Right ventricle myocardium inferior (tissue), 1 donor: ENCODE measurements around the gene CDH23. TPM values are rescaled to one million over a fixed set of nuclear protein-coding genes. Genes with fewer than 3 reads are reported as not detected.
A peak's percentile ranks its signal among the peaks of the same experiment; 100 is the strongest.

Experiments
- ATAC-seq: fragments of 200-7000 bp; cut with Tn5 transposase; one replicate; pipeline ENCODE4 v1.9.1; 2020; ENCODE audit warnings: mild to moderate bottlenecking, moderate library complexity
- DNase-seq: peaks from one replicate; pipeline ENCODE4 v3.0.0; 2021; ENCODE audit errors: missing footprints
- intact Hi-C: fragments of 100-400 bp; cut with DNase I; formaldehyde crosslinking; loops from one replicate; pipeline ENCODE4 v1.11.0; 2022
- total RNA-seq: library from RNA; stranded (reverse); fragmentation: NEBNext Ultra II Directional; extraction: Animal tissue kit (Norgen Biotek cat#: 25700); gene quantifications from one replicate; pipeline ENCODE4 v1.2.1, GENCODE V29; 2021
- donor health status: DM: no; HTN: yes; CAD: no; lungs with severe emphysema.

CDH23 gene
- total RNA-seq, 1 donor from 2014 or later: 4.8 TPM

DNA sequence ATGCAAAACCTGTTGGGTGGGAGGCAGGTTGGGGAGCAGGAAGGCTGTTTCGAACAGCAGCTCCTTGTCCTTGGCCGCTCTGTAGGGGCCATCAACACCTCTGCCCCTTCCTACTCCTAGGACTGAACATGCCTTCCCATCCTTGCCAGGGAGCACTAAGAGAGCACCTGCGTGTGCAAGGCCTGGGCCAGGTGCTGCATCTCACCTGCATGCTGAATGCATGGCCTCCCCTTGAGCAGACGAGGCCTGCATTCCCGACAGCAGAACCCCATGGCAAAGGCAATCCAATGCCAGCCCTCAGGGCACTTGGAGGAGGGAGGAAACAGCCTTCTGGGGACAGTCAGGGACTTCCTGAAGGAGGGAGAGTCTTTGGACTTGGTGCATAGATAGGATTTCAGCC lies 365.6 kb downstream of the CDH23 start:
- intact Hi-C loops: no loop called here
- DNase-seq (peak; percentile 18), ATAC-seq (no peak)

DNA sequence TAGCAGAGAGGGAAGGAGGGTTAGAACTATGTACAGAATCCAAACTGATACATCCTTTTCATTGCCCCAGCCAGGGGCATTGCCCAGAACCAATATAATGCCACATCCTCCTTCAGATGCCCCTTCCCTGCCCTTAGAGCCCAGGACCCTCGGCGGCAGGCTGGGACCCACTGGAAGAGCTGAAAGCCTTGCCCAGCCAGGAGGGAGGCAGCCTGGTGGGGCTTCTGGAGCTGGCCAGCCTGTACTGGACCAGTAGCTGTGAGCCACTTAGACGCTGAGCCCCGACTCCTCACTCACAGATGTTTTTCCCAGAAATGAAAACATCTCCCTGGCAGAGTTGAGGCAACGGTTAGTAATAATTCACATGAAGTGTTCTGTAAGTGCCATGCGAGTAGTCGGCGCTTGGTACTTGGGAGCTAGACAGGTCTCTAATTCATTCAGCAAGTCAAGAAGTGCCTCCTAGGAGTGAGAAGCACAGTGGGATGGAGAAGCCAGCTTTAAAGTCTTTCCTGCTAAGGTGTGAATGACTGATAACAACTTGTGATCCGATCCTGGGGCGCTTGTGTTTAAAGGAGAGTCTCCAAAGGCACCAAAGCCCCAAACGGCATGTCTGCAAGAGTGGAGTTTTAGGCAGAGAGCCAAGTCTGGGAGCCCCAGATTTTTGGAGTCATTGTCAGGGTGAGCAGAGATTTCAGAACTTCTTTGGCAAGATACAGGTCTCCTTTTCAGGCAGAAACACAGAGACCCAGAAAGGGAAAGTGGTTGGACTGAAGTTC lies 366.8 kb downstream of the CDH23 start:
- intact Hi-C loops: no loop called here
- no peak for ATAC-seq
- DNase-seq: peak; percentile 6

DNA sequence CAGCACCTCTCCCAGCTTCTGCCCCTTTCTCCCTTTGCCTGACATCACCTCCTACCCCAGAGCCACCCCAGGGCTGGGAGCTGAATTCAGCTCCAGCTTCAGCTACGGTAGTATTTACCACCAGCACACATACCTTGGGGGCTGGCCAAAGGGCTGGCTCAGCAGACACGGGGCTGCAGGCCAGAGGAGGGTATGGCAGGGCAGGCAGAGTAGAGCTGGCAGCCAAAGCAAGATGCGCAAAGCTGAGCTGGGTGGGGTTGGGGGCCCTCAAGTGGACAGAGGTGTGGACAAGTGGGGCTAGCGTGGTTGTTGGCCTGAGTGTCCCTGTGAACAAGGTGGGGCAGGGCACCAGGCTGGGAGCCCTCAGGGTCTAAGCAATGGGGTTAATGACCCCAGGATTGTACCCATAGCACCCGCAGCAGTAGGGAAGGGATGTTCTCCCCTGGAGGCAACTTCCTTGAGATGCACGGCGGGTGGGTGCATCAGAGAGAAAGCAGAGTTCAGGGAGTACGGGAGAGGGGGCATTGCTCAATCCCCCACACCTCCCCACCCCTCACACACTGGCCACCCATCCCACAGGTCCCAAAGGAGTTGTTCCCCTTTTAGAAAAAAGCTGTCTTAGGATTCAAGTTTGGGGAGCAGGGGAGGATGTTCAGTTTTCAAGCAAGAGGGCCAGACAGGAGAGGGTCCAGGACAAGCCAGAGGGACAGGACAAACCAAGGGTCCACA lies 368.6 kb downstream of the CDH23 start:
- intact Hi-C loops: no loop called here
- ATAC-seq: peak; percentile 44
- no peak for DNase-seq

GRCh38 chr10:71765906-71766716 lies 369.4 kb downstream of the CDH23 start:
- ATAC-seq (no peak), DNase-seq (no peak)
- intact Hi-C loops: no loop called here

- ATAC-seq: peak; percentile 47
- DNase-seq: peak; percentile 89
- intact Hi-C loops: no loop called here
Measured at GRCh38 chr10:71766717-71767419, 370.1 kb downstream of the CDH23 start.

DNA sequence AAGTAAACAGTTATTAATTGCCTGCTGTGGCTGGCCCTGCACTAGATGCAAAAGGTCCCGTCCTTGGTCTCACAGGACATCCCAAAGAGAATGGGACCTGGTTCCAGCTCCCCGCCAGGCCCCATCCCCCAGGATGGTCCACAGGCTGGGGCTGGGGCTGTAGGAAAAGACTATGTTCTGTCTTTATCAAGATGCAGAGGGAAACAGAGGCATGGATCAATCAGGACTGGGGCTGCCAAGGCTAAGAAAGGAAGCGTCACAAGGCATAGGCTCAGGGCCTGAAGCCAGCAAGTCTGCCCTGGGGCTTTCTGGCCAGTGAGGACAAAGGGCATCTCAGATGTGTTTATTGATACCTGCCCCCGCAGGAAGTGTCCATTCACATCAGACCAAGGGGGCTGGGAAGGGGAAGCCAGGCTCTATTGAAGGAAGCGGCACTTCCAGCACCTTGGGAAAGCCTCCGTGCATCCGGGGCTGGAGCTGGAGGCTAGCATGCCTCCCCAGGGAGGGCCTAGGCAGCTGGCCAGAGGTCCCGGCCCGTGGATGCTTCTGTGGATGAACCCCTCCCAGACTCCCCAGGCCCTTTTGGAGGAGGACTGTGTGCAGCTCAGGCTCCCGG lies 370.8 kb downstream of the CDH23 start:
- peak; percentile 5 for ATAC-seq
- DNase-seq: peak; percentile 87
- intact Hi-C loops: no loop called here

DNA sequence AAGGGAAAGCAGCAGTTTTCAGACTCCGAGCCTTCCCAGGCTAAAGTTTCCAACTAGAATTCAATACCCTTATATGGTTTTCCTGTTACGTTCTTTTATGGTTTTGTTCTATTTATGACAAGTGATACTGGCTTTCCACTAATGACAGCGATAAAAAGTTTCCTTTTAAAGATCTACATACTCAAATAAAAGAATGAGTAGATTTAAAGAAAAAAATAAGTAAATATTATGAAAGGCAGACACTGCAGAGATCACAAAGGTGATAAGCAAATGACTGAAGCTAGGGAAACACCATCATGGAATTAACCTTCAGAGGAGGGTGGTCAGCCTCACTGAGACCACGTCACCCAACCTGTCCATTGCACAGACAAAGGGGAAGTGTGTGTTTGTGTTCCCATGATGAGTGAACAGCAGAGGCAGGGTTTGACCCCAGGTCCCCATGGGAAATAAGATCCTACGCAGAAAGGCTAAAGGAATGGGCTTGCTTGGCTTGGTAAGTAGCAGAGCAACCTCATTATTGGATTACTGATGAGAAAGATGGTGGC lies 372.6 kb downstream of the CDH23 start:
- DNase-seq: no peak
- intact Hi-C loops: no loop called here
- no peak for ATAC-seq

- intact Hi-C loops: no loop called here
- DNase-seq (no peak), ATAC-seq (no peak)
Measured at GRCh38 chr10:71770255-71770654, 373.5 kb downstream of the CDH23 start.

DNA sequence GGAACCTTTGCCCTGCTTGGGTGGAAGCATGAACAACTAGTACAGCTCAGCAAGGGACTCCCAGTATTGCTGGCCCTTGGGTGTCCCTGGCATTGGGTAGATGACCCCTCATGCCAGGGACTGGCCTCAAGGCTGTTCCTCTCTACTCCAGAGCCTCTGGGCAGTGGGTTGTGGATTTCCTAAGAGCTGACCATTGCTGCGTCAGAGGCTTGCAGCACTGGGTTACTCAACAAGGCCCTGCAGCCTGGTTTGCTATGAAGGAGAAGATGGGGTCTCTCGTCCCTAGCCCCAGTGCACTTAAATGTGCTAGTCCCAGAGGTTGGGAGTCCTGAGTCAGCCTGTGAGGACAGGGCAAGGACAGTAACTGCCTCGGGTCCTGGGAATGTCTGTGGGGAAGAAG lies 374.1 kb downstream of the CDH23 start:
- DNase-seq (no peak), ATAC-seq (no peak)
- intact Hi-C loops: no loop called here

DNA sequence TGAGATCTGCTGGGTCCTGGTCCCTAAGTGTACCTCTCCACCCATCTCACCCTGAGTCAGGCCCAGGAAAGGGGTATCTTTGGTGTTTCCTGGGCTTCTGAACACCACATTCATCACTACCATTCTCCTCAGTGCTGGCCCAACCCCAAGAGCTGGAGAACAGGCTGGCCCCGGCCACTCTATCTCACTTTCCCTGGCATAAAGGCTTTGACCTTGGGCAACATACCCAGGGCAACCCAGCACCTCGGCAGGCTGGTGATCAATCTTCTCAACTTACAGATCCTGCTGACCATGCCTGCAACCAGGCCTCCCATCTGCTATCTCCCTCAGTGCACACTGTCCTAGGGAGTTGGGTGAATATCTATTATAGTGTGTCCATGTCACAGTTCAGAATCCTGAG lies 374.5 kb downstream of the CDH23 start:
- DNase-seq: no peak
- intact Hi-C loops: no loop called here
- peak; percentile 18 for ATAC-seq

- DNase-seq: peak; percentile 78
- peak; percentile 71 for ATAC-seq
- intact Hi-C loops: loop anchor here (2.0 kb wide), 1 partner anchor 43 kb away; no protein-coding TSS in a partner anchor
Measured at GRCh38 chr10:71771821-71772617, 375.3 kb downstream of the CDH23 start.

DNA sequence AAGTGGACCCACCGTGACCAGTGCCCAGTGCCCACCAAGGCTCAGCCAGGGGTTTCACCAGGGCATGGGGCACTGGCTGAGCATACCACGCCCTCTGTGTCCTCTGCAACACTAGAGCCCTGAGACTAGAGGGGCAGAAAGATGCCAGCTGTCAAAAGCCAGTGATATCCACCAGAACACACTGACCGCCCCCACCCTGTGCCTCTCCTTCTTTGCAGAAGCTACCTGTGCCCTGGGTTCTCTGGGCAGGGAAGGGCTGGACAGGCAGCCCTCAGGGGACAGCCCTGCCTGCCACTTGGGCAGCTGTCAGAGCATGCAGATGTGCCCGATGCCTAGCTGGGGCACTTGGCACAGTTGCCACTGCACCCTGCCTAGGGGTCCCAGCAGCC lies 376.1 kb downstream of the CDH23 start:
- intact Hi-C loops: loop anchor here (1.0 to 2.0 kb wide), 3 partner anchors 27 to 60 kb away; no protein-coding TSS in a partner anchor
- DNase-seq (no peak), ATAC-seq (peak; percentile 43)

DNA sequence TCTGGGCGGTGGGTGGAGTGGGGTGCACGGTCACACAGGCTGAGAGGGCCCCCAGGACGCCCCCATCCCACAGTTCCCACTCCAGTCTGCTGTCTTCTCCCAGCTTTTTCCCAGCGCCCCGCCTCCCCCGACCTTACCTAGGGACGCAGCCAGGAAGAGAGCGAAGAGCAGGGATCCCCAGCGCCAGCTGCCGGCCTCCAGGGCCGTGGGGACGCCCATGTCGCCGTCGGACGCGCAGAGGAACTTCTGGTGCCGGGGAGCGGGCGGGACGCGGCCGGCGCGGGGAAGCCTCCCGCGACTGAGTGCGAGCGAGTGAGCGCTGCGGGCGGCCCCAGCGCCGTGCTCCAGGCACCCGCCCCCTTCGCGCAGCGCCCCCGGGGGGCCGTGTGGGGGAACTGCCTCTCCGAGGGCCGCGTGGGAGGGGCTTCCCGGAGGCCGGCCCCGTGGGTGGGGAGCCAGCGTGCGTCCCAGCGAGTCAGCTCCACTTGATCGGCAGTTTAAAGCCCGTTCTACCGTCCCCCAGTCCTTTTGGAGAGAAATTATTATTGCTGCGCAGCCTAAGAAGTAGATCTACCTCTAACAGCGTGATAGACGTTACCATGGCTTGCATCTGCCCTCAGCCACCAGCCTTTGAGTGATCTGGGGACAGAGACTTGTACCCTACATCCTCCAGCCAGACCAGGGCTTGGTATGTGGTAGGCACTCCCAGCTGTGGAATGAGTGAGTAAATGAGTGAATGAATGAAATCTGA lies 376.7 kb downstream of the CDH23 start, which contains the start of gene VSIR:
VSIR (minus strand) TSS at position 300 of the 751 bp plus-strand sequence; CDS start at position 219, 81 bp downstream.
- DNase-seq (peak; percentile 97), ATAC-seq (peak; percentile 88)
- intact Hi-C loops: loop anchor here (1.0 to 2.0 kb wide), 3 partner anchors 27 to 60 kb away; no protein-coding TSS in a partner anchor

GRCh38 chr10:71774916-71775702 lies 378.4 kb downstream of the CDH23 start:
- DNase-seq: no peak
- no peak for ATAC-seq
- intact Hi-C loops: no loop called here

DNA sequence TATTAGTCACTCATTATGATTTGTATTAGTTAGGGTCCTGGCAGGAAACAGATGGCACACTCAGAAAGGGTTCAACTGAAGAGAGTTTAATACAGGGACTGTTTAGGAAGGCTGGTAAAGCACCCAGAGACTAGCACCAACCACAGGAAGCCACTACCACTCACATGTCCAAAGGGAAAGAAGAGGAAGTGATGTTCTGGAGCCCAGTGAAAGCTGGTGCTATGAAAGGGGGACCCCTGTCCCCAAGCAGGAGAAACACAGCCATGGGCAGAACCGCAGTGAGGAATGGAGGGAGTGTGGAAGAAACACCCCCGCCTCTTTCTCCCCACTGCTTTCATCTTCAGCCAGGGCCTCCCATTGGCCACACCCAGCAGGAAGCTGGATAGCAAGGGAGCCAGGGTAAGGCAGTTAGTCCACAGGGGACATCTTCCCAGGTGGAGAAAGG lies 379.8 kb downstream of the CDH23 start:
- DNase-seq: no peak
- no peak for ATAC-seq
- intact Hi-C loops: no loop called here
